C4-2B (cell line): ENCODE measurements around the gene CAMK1D.

ENCODE experiments used
- CTCF ChIP-seq: fragments of 450-650 bp; conservative IDR thresholded peaks from 2 replicates; pipeline ENCODE4 v1.5.1; 2017; ENCODE audit warnings: mild to moderate bottlenecking
- ZFX ChIP-seq: fragments of 450-650 bp; IDR thresholded peaks from 2 replicates; pipeline ENCODE4 v1.6.1; 2017

- TF ChIP-seq CTCF: no peak
- no peak for TF ChIP-seq ZFX
Measured at GRCh38 chr10:12602521-12602920, 253.2 kb downstream of the CAMK1D start.
